Neutrophil (primary cell): ENCODE data around the gene SLC4A4.

ENCODE experiments used
- H3K27ac ChIP-seq: fragments of 200-600 bp; sonication (generic); 2 replicates; pipeline ENCODE4 v1.5.1; 2016; ENCODE audit warnings: mild to moderate bottlenecking, moderate library complexity
- H3K27me3 ChIP-seq: fragments of 200-600 bp; sonication (generic); 2 replicates; pipeline ENCODE4 v1.6.0; 2016; ENCODE audit warnings: mild to moderate bottlenecking
- H3K36me3 ChIP-seq: fragments of 200-600 bp; sonication (generic); 2 replicates; pipeline ENCODE4 v1.5.1; 2017
- H3K4me1 ChIP-seq, 2 experiments: fragments of 200-600 bp in 1 of 2; sonication (generic) in 1 of 2; 1 replicate in 1 of 2; 2 replicates in 1 of 2; pipeline versions ENCODE4 v1.5.1 to v1.6.1; 2013 to 2016; ENCODE audit warnings: low read depth in 1 of 2, low read length in 1 of 2, mild to moderate bottlenecking in 1 of 2, moderate library complexity in 1 of 2; ENCODE audit not compliant: control insufficient read depth in 1 of 2, insufficient read depth in 1 of 2
- H3K4me3 ChIP-seq, 2 experiments: fragments of 200-600 bp in 1 of 2; sonication (generic) in 1 of 2; 1 replicate in 1 of 2; 2 replicates in 1 of 2; pipeline ENCODE4 v1.5.1; 2013 to 2016; ENCODE audit warnings: low read depth in 1 of 2, low read length in 1 of 2, mild to moderate bottlenecking in 1 of 2, moderate library complexity in 1 of 2
- H3K9me3 ChIP-seq: fragments of 200-600 bp; sonication (generic); 2 replicates; pipeline ENCODE4 v1.5.1; 2016
- CTCF ChIP-seq: fragments of 200-600 bp; sonication (generic); IDR thresholded peaks from 2 replicates; pipeline ENCODE4 v1.5.1; 2016; ENCODE audit warnings: antibody characterized with exemption

Gene SLC4A4

GRCh38 chr4:71368906-71369305 is 30.1 kb downstream of the SLC4A4 start:
- no peaks in the 10 kb centered on the region for H3K9me3 ChIP-seq
- H3K27ac ChIP-seq: no peak overlapping the region
- H3K4me3 ChIP-seq: no peak overlapping the region
- no peak for TF ChIP-seq CTCF
- H3K36me3 ChIP-seq: no peaks in the 10 kb centered on the region
- H3K27me3 ChIP-seq: no peaks in the 10 kb centered on the region
- no peaks in the 10 kb centered on the region for H3K4me1 ChIP-seq

DNA sequence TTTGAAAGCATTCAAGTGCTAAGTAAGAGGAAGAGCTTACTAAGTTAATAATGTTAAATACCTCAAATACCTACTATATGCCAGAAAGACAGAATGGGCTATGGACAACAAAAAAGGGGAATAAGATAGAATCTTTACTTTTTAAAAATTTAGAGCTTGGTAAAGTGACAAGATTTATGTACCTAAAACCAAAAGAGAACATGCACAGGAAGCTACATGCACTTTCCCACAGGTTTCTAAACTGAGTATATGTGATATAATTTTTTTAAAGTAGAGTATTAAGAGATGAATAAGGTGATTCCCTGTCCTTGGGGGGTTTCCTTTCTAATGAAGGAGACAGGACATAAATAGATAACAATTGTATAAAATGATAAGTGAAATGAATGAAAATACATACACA is 30.7 kb downstream of the SLC4A4 start:
- Histone ChIP-seq H3K36me3 (no peaks in the 10 kb centered on the region), H3K27me3 (no peaks in the 10 kb centered on the region), H3K9me3 (no peaks in the 10 kb centered on the region), H3K27ac (no peak overlapping the region), H3K4me1 (no peaks in the 10 kb centered on the region), H3K4me3 (no peak overlapping the region)
- TF ChIP-seq CTCF: no peak

DNA sequence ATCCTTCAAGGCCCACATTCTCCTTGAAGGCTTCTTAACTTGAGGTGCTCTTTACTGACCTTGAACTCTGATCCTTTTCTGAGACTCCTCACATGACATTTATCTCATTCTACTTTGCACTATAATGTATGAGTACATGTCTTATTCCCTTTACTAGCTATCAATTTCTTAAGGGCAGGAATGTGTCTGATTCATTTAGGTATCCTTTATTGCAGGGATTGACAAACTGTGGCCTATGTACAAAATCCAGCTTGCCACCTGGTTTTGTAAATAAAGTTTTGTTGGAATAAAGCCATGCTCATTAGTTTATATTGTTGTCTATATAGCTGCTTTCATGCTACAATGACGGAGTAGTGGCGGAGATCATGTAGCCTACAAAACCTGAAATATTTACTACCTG is 36.7 kb downstream of the SLC4A4 start:
- Histone ChIP-seq H3K4me3 (no peak overlapping the region), H3K36me3 (no peaks in the 10 kb centered on the region), H3K4me1 (no peaks in the 10 kb centered on the region), H3K27ac (no peak overlapping the region), H3K9me3 (no peaks in the 10 kb centered on the region), H3K27me3 (no peaks in the 10 kb centered on the region)
- TF ChIP-seq CTCF: no peak

DNA sequence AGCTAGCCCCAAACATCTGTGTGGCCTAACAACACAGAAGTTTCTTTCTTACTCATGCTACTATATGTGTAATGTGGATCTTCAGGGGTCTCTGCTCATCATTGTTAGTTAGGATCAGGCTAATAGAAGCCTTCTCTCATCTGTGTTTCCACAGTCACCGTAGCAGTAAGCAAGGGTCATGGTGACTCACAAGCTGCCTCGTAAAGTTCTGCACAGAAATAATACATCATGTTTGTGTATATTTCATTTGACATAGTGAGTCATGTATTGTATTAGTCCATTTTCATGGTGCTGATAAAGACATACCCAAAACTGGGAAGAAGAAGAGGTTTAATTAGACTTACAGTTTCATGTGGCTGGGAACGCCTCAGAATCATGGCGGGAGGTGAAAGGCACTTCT is 38.7 kb downstream of the SLC4A4 start:
- H3K4me3 ChIP-seq: no peak overlapping the region
- H3K9me3 ChIP-seq: no peaks in the 10 kb centered on the region
- no peaks in the 10 kb centered on the region for H3K4me1 ChIP-seq
- H3K27ac ChIP-seq: no peak overlapping the region
- TF ChIP-seq CTCF: no peak
- H3K27me3 ChIP-seq: no peaks in the 10 kb centered on the region
- no peaks in the 10 kb centered on the region for H3K36me3 ChIP-seq

GRCh38 chr4:71379126-71379525 is 40.3 kb downstream of the SLC4A4 start:
- Histone ChIP-seq H3K9me3 (no peaks in the 10 kb centered on the region), H3K4me3 (no peak overlapping the region), H3K36me3 (no peaks in the 10 kb centered on the region), H3K27ac (no peak overlapping the region), H3K4me1 (no peaks in the 10 kb centered on the region), H3K27me3 (no peaks in the 10 kb centered on the region)
- no peak for TF ChIP-seq CTCF

DNA sequence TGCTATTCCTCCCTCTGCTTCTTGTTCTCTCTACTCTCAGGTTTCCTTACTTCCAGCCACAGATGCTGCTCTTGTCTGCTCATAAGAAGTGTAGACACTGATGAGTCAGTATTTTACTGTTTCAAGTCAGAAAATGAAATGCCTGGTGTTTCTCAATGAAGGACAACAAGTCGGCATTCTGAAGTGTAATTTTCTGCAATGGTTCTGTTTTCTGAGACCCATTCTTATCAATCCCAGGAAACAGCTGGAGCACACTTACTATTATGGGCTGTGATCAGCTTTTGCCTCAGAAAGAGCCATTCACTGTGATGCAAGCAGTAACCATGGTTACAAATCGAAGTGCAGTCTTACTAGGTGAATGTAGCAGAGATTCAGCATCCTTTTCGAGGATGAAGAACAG is 42.0 kb downstream of the SLC4A4 start:
- H3K4me3 ChIP-seq: no peak overlapping the region
- no peaks in the 10 kb centered on the region for H3K4me1 ChIP-seq
- no peaks in the 10 kb centered on the region for H3K36me3 ChIP-seq
- no peak for TF ChIP-seq CTCF
- H3K27ac ChIP-seq: no peak overlapping the region
- H3K9me3 ChIP-seq: no peaks in the 10 kb centered on the region
- H3K27me3 ChIP-seq: no peaks in the 10 kb centered on the region
